D341Med (cell line): Measurements from ENCODE around the gene CAPZA2.
"Not testable (repeated sequence)": the region's sequence is repeated elsewhere in the genome, so short reads cannot be mapped to it uniquely, and the experiment has no call there.

Experiments
- DNase-seq: peaks from one replicate; pipeline ENCODE4 v3.0.0; 2012; ENCODE audit warnings: low spot score

The CAPZA2 gene

DNA sequence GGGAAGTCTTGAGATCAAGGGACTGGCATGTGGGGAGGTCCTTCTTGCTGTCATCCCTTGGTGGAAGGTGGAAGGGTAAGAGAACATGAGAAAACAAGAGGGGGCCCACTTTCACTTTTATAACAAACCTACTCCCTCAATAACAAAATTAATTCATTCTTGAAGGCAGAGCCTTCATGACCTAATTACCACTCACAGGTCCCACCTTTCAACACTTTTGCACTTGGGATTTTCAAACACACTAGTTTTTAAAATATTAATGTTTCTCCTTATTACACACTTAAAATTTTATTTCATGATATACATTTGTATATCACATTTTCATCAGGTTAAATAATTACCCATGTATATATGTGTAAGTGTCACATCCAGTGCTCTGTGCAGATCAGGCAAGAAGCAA lies 93.0 kb downstream of the CAPZA2 start:
- no peak for DNase-seq

DNA sequence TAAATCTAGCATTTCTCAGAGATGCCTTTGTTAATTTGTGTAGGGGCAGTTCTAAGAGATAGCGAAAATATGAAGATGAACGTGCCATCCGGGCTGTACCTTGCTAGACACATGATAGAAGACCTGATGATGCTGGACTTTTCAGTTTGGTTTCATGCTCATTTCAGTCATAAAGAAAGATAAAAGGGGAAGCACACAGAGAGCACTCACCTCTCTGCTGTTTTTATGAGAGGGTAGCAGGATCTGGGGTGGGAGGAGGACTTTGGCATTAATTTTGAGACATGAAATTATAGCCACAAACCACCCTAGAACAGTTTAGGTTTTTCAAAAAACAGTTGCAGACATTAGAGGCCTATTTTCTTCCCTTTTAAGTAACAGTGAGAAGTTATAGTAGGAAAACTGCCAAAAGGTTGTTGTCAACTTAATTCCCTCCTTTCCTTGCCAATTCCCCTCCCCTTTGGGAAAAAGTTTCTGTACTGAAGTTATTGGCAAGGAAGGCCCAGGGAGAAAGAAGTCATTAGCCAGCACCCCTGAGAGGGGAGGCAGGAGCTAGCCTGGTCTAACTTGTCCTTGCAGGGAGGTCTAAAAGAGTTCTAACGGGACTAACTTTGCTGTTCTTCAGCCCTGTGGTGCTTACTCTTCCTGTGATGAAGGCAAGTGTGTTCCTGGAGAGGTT lies 93.6 kb downstream of the CAPZA2 start:
- DNase-seq, result no peak

DNA sequence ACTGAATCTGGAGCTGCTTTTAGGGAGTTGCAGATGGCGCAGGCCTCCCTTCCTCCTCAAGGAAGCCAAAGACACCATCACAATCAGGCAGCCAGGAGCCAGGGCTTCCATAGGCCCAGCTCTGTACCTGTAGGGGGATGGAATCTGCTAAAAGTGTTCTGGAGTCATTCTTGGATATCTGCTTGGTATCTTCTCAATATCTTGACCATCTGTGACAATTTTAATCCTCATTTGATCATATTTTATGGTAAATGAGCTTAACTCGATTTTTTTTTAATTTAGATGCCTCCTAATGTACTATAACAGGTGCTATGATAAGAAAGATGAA lies 94.1 kb downstream of the CAPZA2 start:
- no peak for DNase-seq

DNA sequence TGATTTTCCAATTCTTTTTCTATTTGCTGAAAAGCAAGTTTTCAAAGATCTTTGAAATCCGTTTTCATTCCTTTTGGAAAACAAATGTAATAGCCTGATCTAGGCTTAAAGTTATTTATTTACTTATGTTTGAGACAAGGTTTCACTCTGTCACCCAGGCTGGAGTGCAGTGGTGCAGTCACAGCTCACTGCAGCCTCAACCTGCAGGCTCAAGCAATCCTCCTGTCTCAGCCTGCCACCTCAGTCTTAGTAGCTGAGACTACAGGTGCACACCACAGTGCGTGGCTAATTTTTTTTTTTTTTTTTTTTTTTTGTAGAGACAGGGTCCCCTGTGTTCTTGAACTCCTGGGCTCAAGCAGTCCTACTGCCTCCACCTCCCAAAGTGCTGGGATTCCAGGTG lies 95.5 kb downstream of the CAPZA2 start:
- DNase-seq, result no peak

DNA sequence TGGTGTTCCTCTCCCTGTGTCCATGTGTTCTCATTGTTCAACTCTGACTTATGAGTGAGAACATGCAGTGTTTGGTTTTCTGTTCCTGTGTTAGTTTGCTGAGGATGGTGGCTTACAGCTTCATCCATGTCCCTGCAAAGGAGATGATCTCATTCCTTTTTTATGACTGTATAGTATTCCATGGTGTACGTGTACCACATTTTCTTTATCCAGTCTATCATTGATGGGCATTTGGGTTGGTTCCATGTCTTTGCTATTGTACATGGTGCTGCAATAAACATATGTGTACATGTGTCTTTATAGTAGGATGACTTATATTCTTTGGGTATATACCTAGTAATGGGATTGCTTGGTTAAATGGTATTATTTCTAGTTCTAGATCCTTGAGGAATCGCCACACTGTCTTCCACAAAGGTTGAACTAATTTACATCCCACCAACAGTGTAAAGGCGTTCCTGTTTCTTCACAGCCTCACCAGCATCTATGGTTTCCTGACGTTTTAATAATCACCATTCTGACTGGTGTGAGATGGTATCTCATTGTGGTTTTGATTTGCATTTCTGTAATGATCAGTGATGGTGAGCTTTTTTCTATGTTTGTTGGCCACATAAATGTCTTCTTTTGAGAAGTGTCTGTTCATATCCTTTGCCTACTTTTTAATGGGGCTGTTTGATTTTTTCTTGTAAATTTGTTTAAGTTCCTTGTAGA lies 99.7 kb downstream of the CAPZA2 start:
- not testable (repeated sequence) for DNase-seq

DNA sequence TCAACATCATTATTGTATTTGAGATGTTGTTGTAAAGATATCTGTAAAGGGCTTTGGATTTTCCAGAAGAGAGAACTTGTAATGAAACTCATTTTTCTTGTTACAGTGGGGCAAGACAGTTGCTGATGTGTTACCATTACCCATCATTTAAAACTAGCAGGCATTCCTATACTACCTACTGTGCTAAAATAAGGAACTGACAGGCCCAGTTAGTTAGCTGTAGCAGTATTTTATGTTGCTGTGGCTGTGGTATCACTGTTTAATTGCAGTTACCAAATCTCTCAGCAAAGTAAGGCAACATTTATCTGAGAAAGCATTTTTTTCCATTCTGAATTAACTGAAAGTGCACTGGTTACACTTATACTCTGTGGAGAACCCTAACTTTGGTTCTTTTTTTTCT lies 100.8 kb downstream of the CAPZA2 start:
- no peak for DNase-seq

DNA sequence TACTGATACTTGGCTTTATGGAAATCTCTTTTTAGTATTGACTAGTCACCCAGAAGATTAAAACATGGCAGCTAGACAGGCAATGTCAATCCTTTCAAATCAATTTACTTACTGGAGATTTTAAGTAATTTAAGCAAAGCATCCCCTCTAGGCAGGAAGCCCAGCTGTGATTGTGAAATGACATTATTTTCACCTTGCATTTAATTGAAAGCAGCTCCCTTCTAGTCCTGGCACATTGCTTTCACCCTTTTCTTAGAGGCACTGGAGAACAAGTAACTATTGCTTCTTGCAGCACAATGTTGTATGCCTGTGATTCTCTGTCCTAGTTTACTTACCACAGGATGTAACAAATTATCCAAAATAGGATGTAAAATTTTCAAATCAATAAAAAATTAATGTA lies 104.2 kb downstream of the CAPZA2 start:
- DNase-seq, result no peak

DNA sequence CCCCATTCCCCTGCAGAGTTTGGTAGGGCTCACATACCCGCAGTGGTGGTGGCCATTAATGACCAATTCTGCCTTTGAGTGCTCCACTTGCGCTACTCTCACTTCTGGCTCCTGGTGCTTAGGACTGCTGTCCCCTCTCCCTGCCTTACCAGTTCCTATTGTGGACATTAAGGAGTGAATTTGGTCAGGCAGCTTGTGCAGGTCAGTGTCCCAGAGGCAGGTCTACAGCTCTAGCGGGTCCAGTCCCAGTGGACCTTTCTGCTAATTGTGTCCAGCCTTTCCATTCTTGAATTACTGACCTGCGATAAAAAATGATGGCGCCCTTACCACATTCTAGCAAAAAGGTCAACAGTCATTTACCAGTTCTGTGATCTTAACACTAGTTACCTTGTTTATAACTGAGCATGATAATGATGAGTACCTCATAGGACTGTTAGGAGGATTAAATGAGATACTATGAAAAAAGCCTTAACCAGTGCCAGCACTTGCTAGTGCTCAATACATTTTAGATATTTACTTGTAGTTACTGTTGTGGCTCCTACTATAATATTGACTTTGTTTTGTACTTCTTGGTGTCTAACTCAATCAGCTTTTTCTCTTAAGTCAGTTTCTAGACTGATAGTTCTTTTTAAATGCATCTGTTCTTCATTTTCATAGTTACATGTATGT lies 105.0 kb downstream of the CAPZA2 start:
- DNase-seq, result no peak

DNA sequence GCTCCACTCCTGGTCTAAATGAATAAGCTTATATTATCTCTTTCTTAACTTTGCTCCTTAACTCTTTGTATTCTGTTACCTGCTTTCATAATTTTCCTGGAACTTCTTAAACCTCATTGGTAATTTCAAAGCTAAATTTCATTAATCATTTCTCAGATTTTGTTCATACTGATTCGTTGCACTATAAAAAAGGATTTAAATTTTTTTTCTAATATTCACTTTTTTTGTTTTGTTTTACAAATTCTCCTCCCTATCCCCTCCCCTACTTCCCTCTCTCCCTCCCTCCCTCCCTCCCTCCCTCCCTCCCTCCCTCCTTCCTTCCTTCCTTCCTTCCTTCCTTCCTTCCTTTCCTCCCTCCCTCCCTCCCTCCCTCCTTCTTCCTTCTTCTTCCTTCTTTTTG lies 105.6 kb downstream of the CAPZA2 start:
- no peak for DNase-seq

DNA sequence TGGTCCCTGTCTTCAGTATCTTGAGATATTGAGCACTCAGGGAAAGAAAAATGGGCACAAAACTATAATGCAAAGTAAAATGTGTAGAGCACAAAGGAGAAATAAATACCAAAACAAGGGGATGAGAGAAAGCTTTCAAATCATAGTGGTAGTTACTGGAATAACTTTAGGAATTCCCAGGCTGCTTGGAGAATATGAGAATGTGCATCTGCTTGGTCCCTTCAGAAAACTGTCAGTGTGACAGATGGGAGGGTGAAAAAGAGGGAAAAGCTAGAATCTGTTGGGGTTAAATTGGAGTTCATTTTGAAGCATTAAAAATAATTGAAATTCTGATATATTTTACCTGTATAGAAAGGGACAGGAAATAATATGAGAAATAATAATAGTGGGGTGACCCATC lies 106.2 kb downstream of the CAPZA2 start:
- no peak for DNase-seq

DNA sequence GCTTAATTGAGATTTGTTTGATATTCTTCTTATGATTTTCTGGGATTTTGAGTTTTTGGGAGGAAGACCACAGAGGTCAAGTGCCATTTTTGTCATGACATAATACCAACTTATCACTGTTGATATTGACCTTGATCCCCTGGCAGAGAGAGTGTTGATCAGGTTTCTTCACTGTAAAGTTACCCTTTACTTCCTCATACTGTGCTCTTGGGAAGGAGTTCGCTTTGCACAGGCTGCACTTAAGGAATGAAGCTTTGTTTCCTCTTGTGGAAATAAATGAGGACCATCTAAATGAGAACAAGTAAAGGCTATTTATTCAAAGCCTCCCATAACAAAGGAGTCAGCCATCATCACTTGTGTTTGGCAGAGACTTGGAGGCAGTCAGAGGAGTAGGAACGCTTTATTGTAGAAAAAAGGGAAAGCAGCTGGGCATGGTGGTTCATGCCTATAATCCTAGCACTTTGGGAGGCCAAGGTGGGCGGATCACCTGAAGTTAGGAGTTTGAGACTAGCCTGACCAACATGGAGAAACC lies 107.0 kb downstream of the CAPZA2 start:
- DNase-seq, result no peak

DNA sequence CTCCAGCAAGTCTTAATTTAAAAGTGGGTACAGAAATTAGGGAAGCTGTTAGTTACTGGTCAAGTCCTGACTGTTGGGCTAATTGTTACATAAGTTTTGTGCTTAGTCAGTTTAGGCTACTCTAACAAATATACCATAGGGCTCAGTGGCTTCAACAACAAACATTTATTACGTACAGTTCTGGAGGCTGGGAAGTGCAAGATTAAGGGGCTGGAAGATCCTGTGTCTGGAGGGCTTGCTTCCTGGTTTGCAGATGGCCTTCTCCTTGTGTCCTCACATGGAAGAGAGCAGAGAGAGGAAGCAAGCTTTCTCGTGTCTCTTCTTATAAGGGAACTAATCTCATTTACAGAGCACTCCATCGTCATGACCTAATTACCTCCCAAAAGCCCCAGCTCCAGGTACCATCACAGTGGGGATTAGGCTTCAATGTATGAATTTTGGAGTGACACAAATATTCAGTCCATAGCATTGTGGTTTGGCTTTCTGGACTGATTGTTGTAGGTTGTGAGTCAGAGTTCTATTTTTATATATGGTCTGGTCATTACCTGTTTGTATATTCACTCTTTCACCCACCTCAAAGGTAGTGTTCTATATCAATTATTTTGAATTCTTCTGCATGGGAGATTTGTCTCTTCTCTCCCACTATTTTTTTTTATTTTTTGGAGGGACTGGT lies 108.0 kb downstream of the CAPZA2 start:
- no peak for DNase-seq

DNA sequence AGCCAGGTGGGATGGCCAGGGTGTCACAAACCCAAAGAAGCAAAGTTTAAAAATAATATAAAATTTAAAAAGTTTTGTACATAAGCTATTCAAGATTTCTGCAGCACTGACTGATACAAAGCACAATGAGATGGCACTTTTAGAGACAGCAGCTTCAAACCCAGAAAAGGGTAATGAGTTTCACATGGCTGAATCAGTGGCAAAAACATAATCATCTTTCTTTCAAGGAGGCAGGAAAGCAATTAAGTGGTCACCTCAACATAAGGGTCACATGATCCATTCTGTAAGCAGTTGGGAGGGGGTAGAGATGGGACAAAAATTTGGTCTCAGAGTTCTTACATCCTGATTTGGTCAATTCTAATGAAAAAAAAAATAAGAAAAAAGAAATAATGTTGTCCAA lies 108.8 kb downstream of the CAPZA2 start:
- DNase-seq, result not testable (repeated sequence)
